GM12864 (cell line): ENCODE data around the gene DAB1.

Experiments used
- DNase-seq: peaks from one replicate; pipeline ENCODE4 v3.0.0-alpha.2; 2011; ENCODE audit warnings: low read depth
- H3K4me3 ChIP-seq: 2 replicates; pipeline ENCODE4 v1.5.1; 2011; ENCODE audit warnings: mild to moderate bottlenecking, low read depth, low read length, control low read depth
- CTCF ChIP-seq: IDR thresholded peaks from 2 replicates; pipeline ENCODE4 v1.5.1; 2011; ENCODE audit warnings: low read depth, mild to moderate bottlenecking, moderate library complexity, low read length, control low read depth, inconsistent platforms; ENCODE audit errors: missing control alignments

The DAB1 gene

GRCh38 chr1:57138432-57139078 is 285.3 kb downstream of the DAB1 start:
- no peak for DNase-seq
- no peak for TF ChIP-seq CTCF
- H3K4me3 ChIP-seq: no peak overlapping the region

GRCh38 chr1:57137980-57138379 is 285.9 kb downstream of the DAB1 start:
- no peak overlapping the region for H3K4me3 ChIP-seq
- TF ChIP-seq CTCF: no peak
- DNase-seq: no peak

- DNase-seq: no peak
- TF ChIP-seq CTCF: no peak
- no peak overlapping the region for H3K4me3 ChIP-seq
These were observed 289.1 kb downstream of the DAB1 start for GRCh38 chr1:57134803-57135202.

GRCh38 chr1:57133686-57134085 is 290.2 kb downstream of the DAB1 start:
- no peak for DNase-seq
- no peak for TF ChIP-seq CTCF
- no peak overlapping the region for H3K4me3 ChIP-seq

GRCh38 chr1:57132993-57133622 is 290.8 kb downstream of the DAB1 start:
- H3K4me3 ChIP-seq: no peak overlapping the region
- TF ChIP-seq CTCF: no peak
- no peak for DNase-seq

- no peak for DNase-seq
- TF ChIP-seq CTCF: no peak
These were observed 292.0 kb downstream of the DAB1 start for GRCh38 chr1:57131701-57132394.

More at GRCh38 chr1:57131701-57132394, 292.0 kb downstream of the DAB1 start:
- H3K4me3 ChIP-seq: no peak overlapping the region
